ENCODE measurements around the gene PPARGC1A. TPM values are rescaled to one million over a fixed set of nuclear protein-coding genes. Genes with fewer than 3 reads are reported as not detected.

Gene PPARGC1A
- total RNA-seq, 1 donor from 2014 or later = 0.48 TPM

DNA sequence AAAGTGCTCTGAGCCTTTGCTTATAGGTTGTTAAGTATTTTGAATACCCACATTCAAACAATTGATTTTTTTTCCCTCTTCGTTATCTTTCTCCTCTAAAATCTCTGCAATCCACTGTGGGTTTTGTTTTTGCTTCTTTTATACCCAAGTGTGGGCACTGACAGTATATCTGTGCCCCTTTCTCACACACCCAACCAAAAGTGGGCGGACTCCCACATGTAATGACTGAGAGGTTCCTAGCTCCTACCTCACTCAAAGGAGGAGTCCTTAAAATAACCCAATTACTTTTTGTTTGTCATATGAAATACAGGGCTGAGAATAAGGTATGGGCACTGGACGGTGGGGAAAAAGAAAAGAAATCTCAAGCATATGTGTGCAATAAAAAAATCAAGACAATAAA, 51.7 kb downstream of the PPARGC1A start:
- no peak overlapping the region for H3K27ac Mint-ChIP-seq (ENCODE audit: unreplicated experiment)
- no peaks in the 10 kb centered on the region for H3K27me3 Mint-ChIP-seq (ENCODE audit: low read depth, unreplicated experiment)
- Histone ChIP-seq H3K27me3 (ENCODE audit: insufficient read depth, low read length) (no peaks in the 10 kb centered on the region), H3K4me1 (ENCODE audit: insufficient read depth, low read length) (no peaks in the 10 kb centered on the region), H3K27ac (ENCODE audit: low read depth, low read length) (no peak overlapping the region), H3K79me2 (ENCODE audit: insufficient read depth, low read length) (no peaks in the 10 kb centered on the region), H3K4me2 (ENCODE audit: low read length) (no peak overlapping the region), H3K9me3 (ENCODE audit: insufficient read depth, low read depth, low read length) (no peaks in the 10 kb centered on the region), H3K4me3 (ENCODE audit: insufficient read depth, low read depth, low read length) (no peak overlapping the region), H4K20me1 (ENCODE audit: insufficient read depth, low read length) (no peaks in the 10 kb centered on the region), H3K9ac (ENCODE audit: low read length) (no peak overlapping the region), H2AFZ (ENCODE audit: low read depth, low read length) (no peak overlapping the region), H3K36me3 (ENCODE audit: insufficient read depth, low read length) (no peaks in the 10 kb centered on the region)
- no peaks in the 10 kb centered on the region for H3K4me1 Mint-ChIP-seq (ENCODE audit: low read depth, unreplicated experiment)
- H3K9me3 Mint-ChIP-seq (ENCODE audit: unreplicated experiment) = no peaks in the 10 kb centered on the region
- TF ChIP-seq, protein P1, sequence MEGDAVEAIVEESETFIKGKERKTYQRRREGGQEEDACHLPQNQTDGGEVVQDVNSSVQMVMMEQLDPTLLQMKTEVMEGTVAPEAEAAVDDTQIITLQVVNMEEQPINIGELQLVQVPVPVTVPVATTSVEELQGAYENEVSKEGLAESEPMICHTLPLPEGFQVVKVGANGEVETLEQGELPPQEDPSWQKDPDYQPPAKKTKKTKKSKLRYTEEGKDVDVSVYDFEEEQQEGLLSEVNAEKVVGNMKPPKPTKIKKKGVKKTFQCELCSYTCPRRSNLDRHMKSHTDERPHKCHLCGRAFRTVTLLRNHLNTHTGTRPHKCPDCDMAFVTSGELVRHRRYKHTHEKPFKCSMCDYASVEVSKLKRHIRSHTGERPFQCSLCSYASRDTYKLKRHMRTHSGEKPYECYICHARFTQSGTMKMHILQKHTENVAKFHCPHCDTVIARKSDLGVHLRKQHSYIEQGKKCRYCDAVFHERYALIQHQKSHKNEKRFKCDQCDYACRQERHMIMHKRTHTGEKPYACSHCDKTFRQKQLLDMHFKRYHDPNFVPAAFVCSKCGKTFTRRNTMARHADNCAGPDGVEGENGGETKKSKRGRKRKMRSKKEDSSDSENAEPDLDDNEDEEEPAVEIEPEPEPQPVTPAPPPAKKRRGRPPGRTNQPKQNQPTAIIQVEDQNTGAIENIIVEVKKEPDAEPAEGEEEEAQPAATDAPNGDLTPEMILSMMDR (IDR thresholded peaks at IDR 0.05; ENCODE audit: insufficient read depth, low read depth, low read length) = no peak
- TF ChIP-seq EZH2 (IDR thresholded peaks at IDR 0.05; ENCODE audit: insufficient read depth, low read length) = no peak
- no peaks in the 10 kb centered on the region for H3K36me3 Mint-ChIP-seq (ENCODE audit: low read depth, unreplicated experiment)
- no peak for DNase-seq (ENCODE audit: low read depth)
- no peak for FAIRE-seq
- no peak overlapping the region for H3K4me3 Mint-ChIP-seq (ENCODE audit: unreplicated experiment)

DNA sequence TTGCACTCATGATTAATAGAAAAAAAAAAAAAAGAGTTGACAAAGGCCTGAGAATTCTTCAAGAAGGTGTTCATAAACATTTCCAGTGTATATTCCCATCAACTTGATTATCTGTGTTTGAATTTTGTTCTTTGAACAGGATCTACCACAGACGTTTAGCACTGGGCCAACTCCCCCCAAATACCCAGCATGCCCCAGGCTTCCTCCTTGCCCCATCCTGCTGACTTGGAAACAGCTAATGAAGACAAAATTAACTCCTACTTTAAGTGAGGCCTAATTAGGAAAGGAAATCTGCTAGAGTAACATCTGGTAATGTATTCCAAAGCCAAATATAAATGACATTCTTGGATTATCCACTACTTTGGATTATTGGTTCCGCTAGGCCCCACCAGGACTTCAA, 52.5 kb downstream of the PPARGC1A start:
- Histone ChIP-seq H3K9ac (ENCODE audit: low read length) (no peak overlapping the region), H3K4me3 (ENCODE audit: insufficient read depth, low read depth, low read length) (no peak overlapping the region), H3K4me1 (ENCODE audit: insufficient read depth, low read length) (no peaks in the 10 kb centered on the region), H3K27ac (ENCODE audit: low read depth, low read length) (no peak overlapping the region), H4K20me1 (ENCODE audit: insufficient read depth, low read length) (no peaks in the 10 kb centered on the region), H3K4me2 (ENCODE audit: low read length) (no peak overlapping the region), H2AFZ (ENCODE audit: low read depth, low read length) (no peak overlapping the region), H3K27me3 (ENCODE audit: insufficient read depth, low read length) (no peaks in the 10 kb centered on the region), H3K79me2 (ENCODE audit: insufficient read depth, low read length) (no peaks in the 10 kb centered on the region), H3K9me3 (ENCODE audit: insufficient read depth, low read depth, low read length) (no peaks in the 10 kb centered on the region), H3K36me3 (ENCODE audit: insufficient read depth, low read length) (no peaks in the 10 kb centered on the region)
- no peak for FAIRE-seq
- H3K27me3 Mint-ChIP-seq (ENCODE audit: low read depth, unreplicated experiment) = no peaks in the 10 kb centered on the region
- TF ChIP-seq EZH2 (IDR thresholded peaks at IDR 0.05; ENCODE audit: insufficient read depth, low read length) = no peak
- TF ChIP-seq, protein P1 (IDR thresholded peaks at IDR 0.05; ENCODE audit: insufficient read depth, low read depth, low read length) = no peak
- H3K9me3 Mint-ChIP-seq (ENCODE audit: unreplicated experiment) = no peaks in the 10 kb centered on the region
- no peak overlapping the region for H3K4me3 Mint-ChIP-seq (ENCODE audit: unreplicated experiment)
- H3K36me3 Mint-ChIP-seq (ENCODE audit: low read depth, unreplicated experiment) = no peaks in the 10 kb centered on the region
- no peaks in the 10 kb centered on the region for H3K4me1 Mint-ChIP-seq (ENCODE audit: low read depth, unreplicated experiment)
- H3K27ac Mint-ChIP-seq (ENCODE audit: unreplicated experiment) = no peak overlapping the region
- no peak for DNase-seq (ENCODE audit: low read depth)

DNA sequence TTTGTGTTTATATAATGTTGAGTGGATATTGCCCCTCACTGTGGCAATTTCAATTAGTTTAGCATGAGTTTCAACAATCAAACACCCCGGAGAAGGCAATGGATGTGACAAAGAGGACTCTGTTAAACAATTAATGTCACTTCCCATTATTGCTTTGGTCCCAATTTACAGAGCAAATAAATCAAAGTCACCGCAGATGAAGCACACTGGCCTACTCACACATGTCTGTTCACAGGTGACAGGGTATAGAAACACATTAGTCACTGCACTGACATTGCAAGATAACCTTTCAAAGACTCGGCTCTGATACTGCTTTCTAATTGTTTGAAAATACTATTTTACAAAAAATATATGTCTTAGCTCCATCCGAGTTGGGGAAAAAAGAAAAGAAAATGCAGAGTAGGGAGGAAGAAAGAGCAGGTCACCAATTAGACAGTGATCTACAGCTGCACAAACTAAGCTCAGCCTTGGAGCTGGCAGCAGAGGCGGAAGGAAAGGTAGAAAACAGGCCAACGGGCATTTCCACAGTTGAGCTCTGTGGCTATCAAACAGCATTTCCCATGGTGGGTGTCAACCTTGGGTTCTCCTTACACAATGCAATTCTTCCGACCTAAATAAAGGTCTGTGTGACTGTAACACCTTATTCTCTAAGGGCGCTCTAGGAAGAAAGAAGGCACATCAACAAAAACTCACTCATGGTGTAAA, 53.9 kb downstream of the PPARGC1A start:
- Histone ChIP-seq H3K4me3 (ENCODE audit: insufficient read depth, low read depth, low read length) (no peak overlapping the region), H3K79me2 (ENCODE audit: insufficient read depth, low read length) (no peaks in the 10 kb centered on the region), H3K4me1 (ENCODE audit: insufficient read depth, low read length) (no peaks in the 10 kb centered on the region), H3K4me2 (ENCODE audit: low read length) (no peak overlapping the region), H3K27me3 (ENCODE audit: insufficient read depth, low read length) (no peaks in the 10 kb centered on the region), H3K9me3 (ENCODE audit: insufficient read depth, low read depth, low read length) (no peaks in the 10 kb centered on the region), H3K27ac (ENCODE audit: low read depth, low read length) (no peak overlapping the region), H3K9ac (ENCODE audit: low read length) (no peak overlapping the region), H2AFZ (ENCODE audit: low read depth, low read length) (no peak overlapping the region), H3K36me3 (ENCODE audit: insufficient read depth, low read length) (no peaks in the 10 kb centered on the region), H4K20me1 (ENCODE audit: insufficient read depth, low read length) (no peaks in the 10 kb centered on the region)
- TF ChIP-seq EZH2 (IDR thresholded peaks at IDR 0.05; ENCODE audit: insufficient read depth, low read length) = no peak
- TF ChIP-seq, protein P1 (IDR thresholded peaks at IDR 0.05; ENCODE audit: insufficient read depth, low read depth, low read length) = no peak
- H3K4me1 Mint-ChIP-seq (ENCODE audit: low read depth, unreplicated experiment) = no peaks in the 10 kb centered on the region
- DNase-seq (ENCODE audit: low read depth) (no peak), FAIRE-seq (no peak)
- H3K36me3 Mint-ChIP-seq (ENCODE audit: low read depth, unreplicated experiment) = no peaks in the 10 kb centered on the region
- no peaks in the 10 kb centered on the region for H3K9me3 Mint-ChIP-seq (ENCODE audit: unreplicated experiment)
- no peaks in the 10 kb centered on the region for H3K27me3 Mint-ChIP-seq (ENCODE audit: low read depth, unreplicated experiment)
- H3K4me3 Mint-ChIP-seq (ENCODE audit: unreplicated experiment) = no peak overlapping the region
- no peak overlapping the region for H3K27ac Mint-ChIP-seq (ENCODE audit: unreplicated experiment)
